H9 (cell line): Measurements from ENCODE around the gene EDC3. TPM values are rescaled to one million over a fixed set of nuclear protein-coding genes. Genes with fewer than 3 reads are reported as not detected.

Experiments used
- DNase-seq: peaks from one replicate; pipeline ENCODE4 v3.0.0-alpha.2; 2017
- H2AFZ ChIP-seq: one replicate; pipeline ENCODE4 v1.6.1; 2013; ENCODE audit warnings: mild to moderate bottlenecking, low read length, control low read depth, moderate library complexity
- H2AK5ac ChIP-seq: 2 replicates; pipeline ENCODE4 v1.6.1; 2013; ENCODE audit warnings: low read length, control low read depth, mixed read lengths; ENCODE audit not compliant: insufficient read length
- H2BK120ac ChIP-seq: one replicate; pipeline ENCODE4 v1.6.1; 2013; ENCODE audit warnings: low read depth, mild to moderate bottlenecking, low read length, control low read depth, inconsistent platforms; ENCODE audit not compliant: poor library complexity, severe bottlenecking
- H2BK12ac ChIP-seq: 2 replicates; pipeline ENCODE4 v1.6.1; 2013; ENCODE audit warnings: low read length, control low read depth, mixed read lengths, low read depth; ENCODE audit not compliant: insufficient read length
- H2BK15ac ChIP-seq: 2 replicates; pipeline ENCODE4 v1.6.1; 2013; ENCODE audit warnings: low read depth, low read length, control low read depth
- H2BK20ac ChIP-seq: one replicate; pipeline ENCODE4 v1.6.1; 2013; ENCODE audit warnings: low read depth, mild to moderate bottlenecking, low read length, control low read depth, inconsistent platforms; ENCODE audit not compliant: poor library complexity, severe bottlenecking
- H2BK5ac ChIP-seq: 2 replicates; pipeline ENCODE4 v1.6.1; 2013; ENCODE audit warnings: low read length, control low read depth, mixed read lengths; ENCODE audit not compliant: insufficient read length
- H3K14ac ChIP-seq: 2 replicates; pipeline ENCODE4 v1.6.1; 2013; ENCODE audit warnings: low read length, control low read depth; ENCODE audit not compliant: insufficient read depth
- H3K18ac ChIP-seq: 2 replicates; pipeline ENCODE4 v1.6.1; 2013; ENCODE audit warnings: low read depth, mild to moderate bottlenecking, mixed read lengths, low read length, control low read depth; ENCODE audit not compliant: insufficient read length
- H3K23ac ChIP-seq: 2 replicates; pipeline ENCODE4 v1.6.1; 2013; ENCODE audit warnings: low read length, control low read depth, mixed read lengths, low read depth; ENCODE audit not compliant: insufficient read length
- H3K23me2 ChIP-seq: 2 replicates; pipeline ENCODE4 v1.6.1; 2013; ENCODE audit warnings: low read depth, mild to moderate bottlenecking, mixed read lengths, low read length, control low read depth; ENCODE audit not compliant: insufficient read length, poor library complexity, severe bottlenecking
- H3K27ac ChIP-seq: 2 replicates; pipeline ENCODE4 v1.5.1; 2013; ENCODE audit warnings: low read length, control low read depth, mixed read lengths, low read depth; ENCODE audit not compliant: insufficient read length
- H3K27me3 ChIP-seq: 2 replicates; pipeline ENCODE4 v1.6.1; 2013; ENCODE audit warnings: low read length, control low read depth, inconsistent platforms; ENCODE audit not compliant: insufficient read depth
- H3K4ac ChIP-seq: 2 replicates; pipeline ENCODE4 v1.6.1; 2013; ENCODE audit warnings: low read depth, mild to moderate bottlenecking, control low read depth, inconsistent platforms, low read length, moderate library complexity
- H3K4me1 ChIP-seq: 2 replicates; pipeline ENCODE4 v1.6.1; 2013; ENCODE audit warnings: low read length, control low read depth, inconsistent platforms; ENCODE audit not compliant: insufficient read depth
- H3K4me2 ChIP-seq: 2 replicates; pipeline ENCODE4 v1.6.1; 2013; ENCODE audit warnings: low read length, control low read depth, mixed read lengths; ENCODE audit not compliant: insufficient read length, insufficient read depth
- H3K56ac ChIP-seq: 2 replicates; pipeline ENCODE4 v1.6.1; 2013; ENCODE audit warnings: low read depth, mild to moderate bottlenecking, mixed read lengths, low read length, control low read depth; ENCODE audit not compliant: insufficient read length
- H3K79me1 ChIP-seq: 2 replicates; pipeline ENCODE4 v1.6.1; 2013; ENCODE audit warnings: low read depth, mild to moderate bottlenecking, moderate library complexity, low read length, control low read depth, inconsistent platforms; ENCODE audit not compliant: insufficient read depth, poor library complexity, severe bottlenecking
- H3K79me2 ChIP-seq: 2 replicates; pipeline ENCODE4 v1.6.1; 2013; ENCODE audit warnings: low read length, control low read depth, inconsistent platforms; ENCODE audit not compliant: insufficient read depth
- H3K9ac ChIP-seq: 2 replicates; pipeline ENCODE4 v1.6.1; 2013; ENCODE audit warnings: low read length, control low read depth, mixed read lengths; ENCODE audit not compliant: insufficient read length; ENCODE audit errors: extremely low read depth
- H3K9me3 ChIP-seq: one replicate; pipeline ENCODE4 v1.6.1; 2013; ENCODE audit warnings: low read depth, low read length, inconsistent platforms; ENCODE audit not compliant: control insufficient read depth
- H3T11ph ChIP-seq: one replicate; pipeline ENCODE4 v1.6.1; 2013; ENCODE audit warnings: mild to moderate bottlenecking, low read length, control low read depth, inconsistent platforms
- H4K20me1 ChIP-seq: one replicate; pipeline ENCODE4 v1.6.1; 2013; ENCODE audit not compliant: control insufficient read depth, insufficient read length, insufficient read depth
- H4K5ac ChIP-seq: 2 replicates; pipeline ENCODE4 v1.6.1; 2013; ENCODE audit warnings: low read depth, mild to moderate bottlenecking, mixed read lengths, low read length, control low read depth; ENCODE audit not compliant: insufficient read length
- H4K8ac ChIP-seq: replicated peaks from 2 replicates; pipeline ENCODE4 v1.6.1; 2013; ENCODE audit warnings: low read length, control low read depth, mixed read lengths, low read depth; ENCODE audit not compliant: insufficient read length
- H4K91ac ChIP-seq: 2 replicates; pipeline ENCODE4 v1.6.1; 2013; ENCODE audit warnings: low read depth, mild to moderate bottlenecking, moderate library complexity, mixed read lengths, low read length, control low read depth; ENCODE audit not compliant: insufficient read length
- H3K27ac Mint-ChIP-seq, 3 experiments: 2 replicates in 2 of 3; 3 replicates in 1 of 3; pipeline ENCODE4 v1.8.0; 2020 to 2021; ENCODE audit warnings: mixed read lengths in 3 of 3, mild to moderate bottlenecking in 1 of 3, moderate library complexity in 1 of 3
- H3K27me3 Mint-ChIP-seq: 2 replicates; pipeline ENCODE4 v1.8.0; 2021; ENCODE audit warnings: low read depth, mild to moderate bottlenecking, moderate library complexity, mixed read lengths
- H3K36me3 Mint-ChIP-seq, 3 experiments: 2 replicates in 2 of 3; 3 replicates in 1 of 3; pipeline ENCODE4 v1.8.0; 2020 to 2021; ENCODE audit warnings: low read depth in 3 of 3, mixed read lengths in 3 of 3; ENCODE audit not compliant: insufficient read depth in 1 of 3
- H3K4me1 Mint-ChIP-seq, 2 experiments: 2 replicates each; pipeline ENCODE4 v1.8.0; 2020; ENCODE audit warnings: mixed read lengths in 2 of 2
- H3K4me3 Mint-ChIP-seq, 2 experiments: 2 replicates in 1 of 2; 3 replicates in 1 of 2; pipeline ENCODE4 v1.8.0; 2020 to 2021; ENCODE audit warnings: mild to moderate bottlenecking in 2 of 2, mixed read lengths in 2 of 2, moderate library complexity in 1 of 2
- H3K9me3 Mint-ChIP-seq, 2 experiments: 2 replicates in 1 of 2; 3 replicates in 1 of 2; pipeline ENCODE4 v1.8.0; 2020; ENCODE audit warnings: mild to moderate bottlenecking in 2 of 2, mixed read lengths in 2 of 2, moderate library complexity in 1 of 2
- CTCF ChIP-seq: fragments of 200-600 bp; sonication (generic); conservative IDR thresholded peaks from 3 replicates; pipeline ENCODE4 v1.8.0; 2021; ENCODE audit warnings: antibody characterized with exemption, mild to moderate bottlenecking
- WGBS: extraction: QIAGEN DNeasy Blood & Tissue Kit; methylation state at CpG from one replicate; pipeline ENCODE4 v1.1.7; 2013; ENCODE audit warnings: missing lambda C conversion rate, low lambda C conversion rate, mixed read lengths; ENCODE audit not compliant: insufficient read length; ENCODE audit errors: extremely low coverage; 5-methylcytosine and 5-hydroxymethylcytosine counted together
- total RNA-seq: library from RNA; stranded (reverse); gene quantifications from 2 replicates; pipeline ENCODE4 v1.2.1, GENCODE V29; 2021

EDC3 gene
- total RNA-seq, 1 experiment from 2014 or later: 60.5 TPM

DNA sequence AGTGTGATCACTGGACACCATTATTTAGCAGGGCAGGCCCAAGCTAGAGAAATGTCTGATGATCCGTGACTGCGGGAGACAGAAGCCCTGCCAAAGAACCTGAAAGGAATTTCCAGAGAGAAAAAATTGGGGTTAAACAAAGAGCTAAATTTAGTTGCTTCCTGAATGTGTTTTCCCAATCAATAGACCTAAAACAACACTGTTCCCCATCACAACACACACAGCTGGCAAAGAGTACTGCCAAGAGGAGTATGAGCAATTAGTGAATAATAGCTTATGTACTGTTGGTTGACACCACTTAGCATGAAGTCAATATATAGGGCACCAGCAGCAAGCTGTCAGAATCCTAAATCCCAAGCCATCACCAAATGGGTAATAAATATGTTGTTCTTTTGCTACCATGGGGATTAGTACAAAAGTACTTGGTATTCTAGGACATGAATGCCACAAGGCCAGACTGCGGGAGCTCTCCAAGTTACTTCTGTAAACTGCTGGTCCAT is 44.5 kb downstream of the EDC3 start:
- no peaks in the 10 kb centered on the region for H4K20me1 ChIP-seq
- H3K18ac ChIP-seq: no peak overlapping the region
- no peak overlapping the region for H4K8ac ChIP-seq
- 0 out of 2 replicates have a peak, but pooled peaks cover 2% of the 10 kb centered on the region for H3K4me1 ChIP-seq
- no peak overlapping the region for H2BK20ac ChIP-seq
- H4K5ac ChIP-seq: no peak overlapping the region
- H2AFZ ChIP-seq: no peak overlapping the region
- no peak overlapping the region for H2AK5ac ChIP-seq
- H3K4me3 Mint-ChIP-seq: no peak overlapping the region
- H3K14ac ChIP-seq: no peak overlapping the region
- no peak overlapping the region for H2BK5ac ChIP-seq
- H3K56ac ChIP-seq: no peak overlapping the region
- no peak for DNase-seq
- H2BK120ac ChIP-seq: no peak overlapping the region
- H3K4me1 Mint-ChIP-seq: no peaks in the 10 kb centered on the region
- no peak overlapping the region for H3T11ph ChIP-seq
- H3K79me2 ChIP-seq: no peaks in the 10 kb centered on the region
- no peak overlapping the region for H2BK15ac ChIP-seq
- H3K23ac ChIP-seq: no peak overlapping the region
- no peaks in the 10 kb centered on the region for H3K27me3 ChIP-seq
- no peak overlapping the region for H4K91ac ChIP-seq
- no peak overlapping the region for H3K4me2 ChIP-seq
- H2BK12ac ChIP-seq: no peak overlapping the region
- no peak overlapping the region for H3K27ac ChIP-seq
- no peak overlapping the region for H3K9ac ChIP-seq
- peaks cover 4% of the 10 kb centered on the region for H3K79me1 ChIP-seq
- H3K27me3 Mint-ChIP-seq: no peaks in the 10 kb centered on the region
- peaks cover 6 to 29% (median 21%) of the 10 kb centered on the region in 3 experiments; a peak in 6 of 7 replicates for H3K36me3 Mint-ChIP-seq
- H3K23me2 ChIP-seq: no peaks in the 10 kb centered on the region
- no peaks in the 10 kb centered on the region for H3K9me3 Mint-ChIP-seq
- no peak overlapping the region for H3K4ac ChIP-seq
- H3K27ac Mint-ChIP-seq: no peak overlapping the region; a peak in 1 of 7 replicates
- no CpG with 5 or more reads among the region's 3 CpGs for WGBS
- H3K9me3 ChIP-seq: no peaks in the 10 kb centered on the region
- TF ChIP-seq CTCF: no peak
